GM15510 (cell line): Measurements from ENCODE around the gene RNF145.
A peak's percentile ranks its signal among the peaks of the same experiment; 100 is the strongest.

Experiments
- POLR2A ChIP-seq: IDR thresholded peaks from 3 replicates; pipeline ENCODE4 v1.6.1; 2011; ENCODE audit warnings: borderline replicate concordance; ENCODE audit not compliant: insufficient read length; ENCODE audit errors: extremely low read depth

Gene RNF145

DNA sequence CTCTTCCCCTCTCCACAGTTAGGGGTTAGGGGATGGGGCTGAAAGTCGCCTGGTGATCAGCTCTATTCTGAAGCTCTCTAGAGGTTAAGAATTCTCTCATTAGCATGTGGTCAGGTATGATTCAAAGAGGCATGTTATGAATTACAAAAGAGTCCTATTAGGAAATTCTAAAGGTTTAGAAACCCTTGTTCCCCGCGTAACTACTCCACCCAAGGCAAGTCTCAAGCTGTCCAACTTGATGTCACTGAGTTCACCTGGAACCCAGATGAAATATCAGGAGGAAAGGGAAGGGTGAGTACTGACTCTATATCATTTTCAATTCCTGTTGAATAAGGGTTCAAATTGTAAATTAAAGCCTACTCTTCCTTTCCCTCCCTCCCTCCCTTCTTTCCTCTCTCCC, 18.1 kb upstream of the RNF145 start:
- TF ChIP-seq POLR2A, result no peak

- TF ChIP-seq POLR2A, result no peak
These were observed 17.1 kb upstream of the RNF145 start for GRCh38 chr5:159226451-159226850.

DNA sequence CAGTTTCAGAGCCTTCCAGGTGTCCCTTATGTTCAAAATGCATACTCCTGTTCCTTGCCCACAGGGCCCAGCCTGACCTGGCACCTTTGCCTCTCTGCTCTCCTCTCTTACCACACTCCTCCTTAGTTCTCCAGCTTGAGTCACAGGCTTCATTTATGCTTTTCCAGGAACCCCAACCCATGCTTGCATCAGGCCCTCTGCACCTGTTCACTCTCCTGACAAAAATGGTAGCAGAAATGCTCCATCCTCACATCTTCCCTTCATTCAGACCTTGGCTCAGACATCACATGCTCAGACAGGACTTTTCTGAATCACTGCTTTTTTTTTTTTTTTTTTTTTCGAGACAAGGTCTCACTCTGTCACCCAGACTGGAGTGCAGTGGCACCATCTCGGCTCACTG, 15.1 kb upstream of the RNF145 start:
- no peak for TF ChIP-seq POLR2A

- TF ChIP-seq POLR2A, result no peak
These were observed 14.1 kb upstream of the RNF145 start for GRCh38 chr5:159223469-159223868.

GRCh38 chr5:159220206-159220605, 10.9 kb upstream of the RNF145 start:
- TF ChIP-seq POLR2A, result no peak

- no peak for TF ChIP-seq POLR2A
These were observed 9.3 kb upstream of the RNF145 start for GRCh38 chr5:159218595-159219023.

DNA sequence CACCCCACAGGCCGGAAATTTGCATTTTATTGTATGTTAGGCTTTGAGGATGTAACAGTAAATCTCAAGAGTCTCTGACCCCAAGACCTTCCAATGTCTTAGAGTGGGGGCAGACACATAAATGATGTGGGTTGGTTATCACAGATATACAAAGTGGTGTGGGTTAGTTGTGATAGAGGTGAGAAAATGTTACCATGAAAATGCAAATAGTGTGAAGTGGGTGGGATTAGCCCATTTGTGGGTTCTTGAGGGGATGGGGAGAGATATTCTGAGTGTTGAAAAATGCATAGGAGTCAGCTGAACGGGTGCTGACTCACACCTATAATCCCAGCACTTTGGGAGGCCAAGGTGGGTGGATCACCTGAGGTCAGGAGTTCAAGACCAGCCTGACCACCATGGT, 7.9 kb upstream of the RNF145 start:
- TF ChIP-seq POLR2A, result no peak

DNA sequence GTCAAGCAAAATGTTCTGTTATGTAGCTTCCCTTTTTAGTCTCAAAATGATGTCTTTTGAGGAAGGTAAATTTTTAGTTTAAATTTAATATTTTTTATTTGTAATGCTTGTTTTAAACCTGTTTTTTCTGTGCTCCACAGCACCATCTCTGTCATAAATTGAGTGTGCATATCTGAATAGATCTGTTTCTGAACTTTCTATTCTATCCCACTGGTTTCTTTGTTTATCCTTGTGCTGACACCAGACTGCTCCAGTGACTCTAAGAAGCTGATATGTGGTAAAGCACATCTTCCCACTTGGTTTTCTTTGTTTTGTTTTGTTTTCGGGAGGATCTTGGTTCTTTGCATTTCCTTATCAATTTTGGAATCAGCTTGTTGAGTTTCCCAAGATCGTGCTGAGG, 7.1 kb upstream of the RNF145 start:
- no peak for TF ChIP-seq POLR2A

- TF ChIP-seq POLR2A, result no peak
These were observed 6.5 kb upstream of the RNF145 start for GRCh38 chr5:159215886-159216285.

DNA sequence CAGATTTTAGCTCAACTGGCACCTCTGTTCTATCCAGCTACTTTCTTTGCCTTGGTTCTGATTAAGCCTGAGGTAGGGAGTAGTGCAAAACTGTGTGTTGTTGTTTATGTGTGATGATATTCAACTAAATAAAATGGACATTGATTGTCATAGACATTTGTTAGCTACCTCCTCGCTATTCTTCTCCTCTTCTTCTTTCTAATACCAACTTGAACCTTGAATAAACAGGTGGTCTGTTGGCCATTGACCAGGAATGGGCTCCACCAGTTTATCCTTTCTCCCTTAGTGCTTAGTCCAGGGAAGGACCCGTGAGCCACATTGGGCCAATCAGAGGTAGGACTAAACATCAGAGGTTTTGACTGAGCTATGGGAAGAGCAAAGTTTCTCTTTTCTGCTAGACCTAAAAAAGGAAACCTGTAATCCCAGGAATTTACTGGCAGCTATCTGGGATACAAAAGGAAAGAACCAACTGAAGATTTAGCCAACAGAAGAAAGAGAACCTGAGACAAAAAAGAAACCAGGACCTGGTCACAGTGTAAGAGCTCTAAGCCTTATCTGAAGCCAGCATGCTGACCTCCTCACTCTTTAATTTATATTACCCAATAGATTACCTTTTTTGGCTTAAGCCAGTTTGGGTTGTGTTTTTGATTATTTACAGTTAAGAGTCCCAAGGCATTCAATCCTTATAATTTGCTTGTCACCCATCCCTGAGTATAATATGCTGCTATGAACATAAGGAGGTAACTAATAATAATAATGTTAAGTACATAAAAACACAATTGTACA, 5.3 kb upstream of the RNF145 start:
- TF ChIP-seq POLR2A, result no peak

GRCh38 chr5:159212657-159213462, 3.5 kb upstream of the RNF145 start:
- no peak for TF ChIP-seq POLR2A

DNA sequence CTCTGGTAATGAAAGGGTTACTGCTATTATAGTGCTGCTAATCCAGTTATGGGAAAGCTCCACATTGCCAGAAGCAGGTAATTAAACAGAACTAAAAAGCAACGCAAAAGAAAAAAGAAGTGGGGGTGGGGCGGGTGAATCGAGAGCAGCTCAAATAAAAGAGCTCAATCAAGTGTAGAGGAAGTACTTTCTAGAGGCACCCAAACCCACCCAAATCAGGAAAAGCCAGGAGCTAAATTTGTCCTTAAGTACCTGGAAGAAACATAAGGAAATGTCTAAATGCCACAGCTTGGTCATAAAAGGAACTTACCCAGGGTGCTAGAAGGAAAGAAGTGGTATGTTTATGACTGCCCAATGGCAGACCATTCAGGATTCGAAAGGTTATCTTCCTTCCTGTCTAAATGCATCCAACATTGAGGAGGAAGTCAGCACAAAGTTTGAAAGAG, 2.4 kb upstream of the RNF145 start:
- TF ChIP-seq POLR2A, result no peak

- no peak for TF ChIP-seq POLR2A
These were observed 1.5 kb upstream of the RNF145 start for GRCh38 chr5:159210846-159211245.

- TF ChIP-seq POLR2A, result no peak
These were observed 883 bp upstream of the RNF145 start for GRCh38 chr5:159210210-159210661.

DNA sequence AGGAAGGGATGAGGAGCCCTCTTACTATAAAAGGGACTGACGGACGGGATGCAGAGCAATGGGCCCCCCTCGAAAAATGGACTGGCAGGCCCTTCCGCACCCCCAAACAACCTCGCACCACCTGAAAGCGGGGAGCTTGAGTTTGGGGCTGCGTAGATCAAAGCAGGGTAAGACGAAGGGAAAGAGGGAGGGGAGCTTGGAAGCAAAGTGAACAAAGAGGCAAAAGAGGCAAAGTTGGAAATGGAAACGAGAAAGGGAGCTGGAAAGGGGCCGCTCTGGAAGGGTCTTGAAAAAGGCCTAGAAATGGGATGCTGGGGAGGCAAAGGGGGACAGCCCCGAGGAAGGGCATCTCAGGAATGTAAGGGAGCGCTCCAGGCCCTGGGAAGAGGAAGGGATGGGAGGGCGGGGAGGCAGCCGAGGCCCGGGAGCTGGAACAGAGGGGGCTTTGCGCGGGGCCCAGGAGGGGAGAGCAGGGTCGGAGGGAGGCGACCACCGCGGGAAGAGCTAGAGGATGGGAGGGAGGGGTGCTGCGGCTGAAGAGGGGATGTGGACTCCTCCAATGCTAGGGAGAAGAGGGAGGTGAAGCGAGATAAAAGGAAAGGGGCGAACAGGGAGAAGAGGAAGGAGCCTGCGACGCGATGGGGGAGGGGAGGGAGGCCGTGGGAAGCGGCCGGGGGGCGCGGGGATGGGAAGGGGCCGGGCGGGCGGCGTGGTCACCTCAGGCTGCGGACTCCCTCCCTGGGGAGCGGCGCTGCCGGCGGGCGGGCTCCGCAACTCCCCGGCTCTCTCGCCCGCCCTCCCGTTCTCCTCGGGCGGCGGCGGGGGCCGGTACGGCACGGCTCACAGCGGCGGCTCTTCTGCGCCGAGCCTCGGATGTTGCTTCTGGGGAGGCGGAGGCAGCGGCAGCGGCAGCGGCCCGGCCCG, 577 bp downstream of the RNF145 start:
- no peak for TF ChIP-seq POLR2A

DNA sequence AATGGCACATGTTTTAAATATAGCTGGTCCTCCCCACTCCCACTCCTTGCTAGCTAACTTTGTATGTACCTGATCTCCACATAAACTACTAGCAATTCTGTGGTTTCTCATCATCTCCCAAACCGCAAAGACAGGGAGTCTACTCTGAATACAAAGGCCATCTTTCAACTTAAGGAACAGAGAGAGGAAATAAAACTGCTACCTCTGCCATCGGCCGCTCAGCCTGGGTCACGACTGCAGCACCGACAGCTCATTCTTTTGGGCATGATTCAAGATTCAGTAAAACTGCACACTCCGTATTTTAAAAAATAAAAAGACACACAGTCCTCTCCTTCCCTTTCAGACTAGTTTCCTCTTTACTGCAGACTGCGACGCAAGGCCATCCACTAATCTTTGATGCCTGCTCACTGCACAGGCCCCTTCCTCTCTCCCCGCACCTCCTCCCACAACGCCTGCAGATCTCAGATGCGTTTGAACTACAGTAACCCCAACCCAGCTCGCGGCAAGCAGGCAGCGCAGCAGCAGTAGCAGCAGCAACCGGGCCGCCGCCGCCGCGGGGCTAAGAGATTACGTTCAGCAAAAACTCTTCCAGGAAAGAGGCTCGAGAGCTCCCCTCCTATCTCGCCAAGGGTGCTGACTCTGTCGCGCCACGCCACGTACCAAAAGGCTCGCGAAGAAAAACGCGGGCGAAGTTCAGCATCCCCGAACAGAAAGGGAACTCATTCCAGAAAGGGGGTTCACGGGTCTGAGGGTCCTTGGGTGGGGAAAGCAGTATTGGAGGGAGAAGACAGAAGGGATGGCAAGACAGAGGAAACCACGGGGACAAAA, 1.5 kb downstream of the RNF145 start:
- TF ChIP-seq POLR2A, result peak; percentile 50
